ENCODE results near the gene ERI3.

Gene ERI3

GRCh38 chr1:44259090-44259489 is 96.0 kb downstream of the ERI3 start:
- DNase-seq (ENCODE audit: low read depth), result no peak
- no peak overlapping the region for H3K4me3 ChIP-seq (ENCODE audit: low read length)
- TF ChIP-seq, protein P1, sequence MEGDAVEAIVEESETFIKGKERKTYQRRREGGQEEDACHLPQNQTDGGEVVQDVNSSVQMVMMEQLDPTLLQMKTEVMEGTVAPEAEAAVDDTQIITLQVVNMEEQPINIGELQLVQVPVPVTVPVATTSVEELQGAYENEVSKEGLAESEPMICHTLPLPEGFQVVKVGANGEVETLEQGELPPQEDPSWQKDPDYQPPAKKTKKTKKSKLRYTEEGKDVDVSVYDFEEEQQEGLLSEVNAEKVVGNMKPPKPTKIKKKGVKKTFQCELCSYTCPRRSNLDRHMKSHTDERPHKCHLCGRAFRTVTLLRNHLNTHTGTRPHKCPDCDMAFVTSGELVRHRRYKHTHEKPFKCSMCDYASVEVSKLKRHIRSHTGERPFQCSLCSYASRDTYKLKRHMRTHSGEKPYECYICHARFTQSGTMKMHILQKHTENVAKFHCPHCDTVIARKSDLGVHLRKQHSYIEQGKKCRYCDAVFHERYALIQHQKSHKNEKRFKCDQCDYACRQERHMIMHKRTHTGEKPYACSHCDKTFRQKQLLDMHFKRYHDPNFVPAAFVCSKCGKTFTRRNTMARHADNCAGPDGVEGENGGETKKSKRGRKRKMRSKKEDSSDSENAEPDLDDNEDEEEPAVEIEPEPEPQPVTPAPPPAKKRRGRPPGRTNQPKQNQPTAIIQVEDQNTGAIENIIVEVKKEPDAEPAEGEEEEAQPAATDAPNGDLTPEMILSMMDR (IDR thresholded peaks at IDR 0.05; ENCODE audit: insufficient read depth, low read depth, low read length, missing control alignments), result no peak

GRCh38 chr1:44256762-44257554 is 98.1 kb downstream of the ERI3 start:
- no peak for DNase-seq (ENCODE audit: low read depth)
- no peak overlapping the region for H3K4me3 ChIP-seq (ENCODE audit: low read length)
- TF ChIP-seq, protein P1 (IDR thresholded peaks at IDR 0.05; ENCODE audit: insufficient read depth, low read depth, low read length, missing control alignments), result no peak

DNA sequence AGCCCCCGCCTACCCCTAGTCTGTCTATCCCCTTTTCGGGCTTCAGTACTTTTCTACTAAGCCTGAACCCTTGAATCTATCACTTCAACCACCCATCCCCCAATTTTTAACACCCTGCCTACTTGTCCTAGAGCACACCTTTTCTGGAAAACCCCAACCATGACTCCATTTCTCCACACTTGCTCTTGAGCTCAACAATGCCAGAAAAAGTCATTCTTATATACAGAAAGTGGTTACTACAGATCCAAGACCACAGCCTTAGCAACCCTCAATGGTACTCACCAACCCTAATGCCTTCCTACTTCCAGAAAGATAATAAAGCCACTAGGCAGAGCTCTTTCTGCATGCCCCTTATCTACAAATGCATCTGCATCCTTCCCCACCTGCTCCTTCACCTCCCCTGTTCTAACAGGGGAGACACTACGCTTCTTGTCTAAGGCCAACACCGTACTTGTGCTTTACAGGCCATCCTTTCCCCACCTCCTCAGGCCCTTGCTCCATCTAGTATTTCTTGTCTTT is 100.6 kb downstream of the ERI3 start:
- no peak overlapping the region for H3K4me3 ChIP-seq (ENCODE audit: low read length)
- DNase-seq (ENCODE audit: low read depth), result no peak
- TF ChIP-seq, protein P1 (IDR thresholded peaks at IDR 0.05; ENCODE audit: insufficient read depth, low read depth, low read length, missing control alignments), result no peak

DNA sequence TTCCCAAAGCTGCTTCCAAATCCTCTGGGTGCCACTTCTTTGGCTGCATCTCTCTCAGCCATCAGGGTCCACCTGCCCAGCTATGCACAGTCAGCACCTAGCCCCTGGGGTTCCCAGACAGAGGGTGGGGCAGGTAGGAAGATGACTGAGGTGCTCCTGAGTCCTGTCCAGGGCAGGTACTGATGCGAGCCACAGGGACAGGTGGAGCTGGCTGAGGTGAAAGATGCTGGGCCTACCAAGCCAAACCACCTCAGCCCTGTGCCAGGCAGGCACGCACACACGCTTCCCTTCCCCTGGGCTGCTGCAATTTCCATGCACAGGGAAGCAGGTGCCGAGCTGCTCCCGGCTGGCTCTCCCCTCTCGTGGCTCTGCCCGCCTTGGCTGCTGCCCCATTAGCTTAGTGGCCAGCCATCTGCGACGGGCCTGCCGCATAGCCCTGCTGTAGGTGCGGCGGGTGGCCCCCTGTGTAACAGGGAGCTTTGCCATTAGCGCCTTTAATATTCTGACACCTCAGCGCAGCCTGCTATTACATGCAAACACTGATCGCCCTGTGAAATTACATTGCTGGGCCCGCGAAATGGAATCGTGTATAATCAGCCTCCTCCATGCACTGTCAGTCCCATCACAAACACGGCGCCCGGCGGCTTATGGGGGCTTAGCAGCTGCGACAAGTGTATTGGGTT is 102.9 kb downstream of the ERI3 start:
- H3K4me3 ChIP-seq (ENCODE audit: low read length), result no peak overlapping the region
- no peak for DNase-seq (ENCODE audit: low read depth)
- TF ChIP-seq, protein P1 (IDR thresholded peaks at IDR 0.05; ENCODE audit: insufficient read depth, low read depth, low read length, missing control alignments), result no peak

DNA sequence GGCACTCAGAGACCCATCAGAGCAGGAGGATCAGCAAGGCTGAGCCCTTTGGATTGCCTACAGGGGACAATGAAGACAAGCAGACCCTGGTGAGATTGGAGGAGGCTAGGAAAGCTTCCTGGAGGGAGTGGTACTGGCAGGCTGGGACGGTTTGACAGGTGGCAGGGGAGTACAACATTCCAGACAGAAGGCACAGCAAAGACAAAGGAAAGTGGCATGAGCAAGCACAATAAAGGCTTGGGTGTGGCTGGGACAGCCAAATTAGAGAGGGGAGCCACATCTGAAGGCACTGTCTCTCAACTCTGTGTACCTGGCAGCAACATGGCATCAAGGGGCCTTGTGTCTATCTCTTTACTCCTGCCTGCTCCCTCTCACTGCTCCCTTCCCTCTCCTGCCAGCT is 103.6 kb downstream of the ERI3 start:
- H3K4me3 ChIP-seq (ENCODE audit: low read length), result no peak overlapping the region
- no peak for DNase-seq (ENCODE audit: low read depth)
- TF ChIP-seq, protein P1 (IDR thresholded peaks at IDR 0.05; ENCODE audit: insufficient read depth, low read depth, low read length, missing control alignments), result no peak

DNA sequence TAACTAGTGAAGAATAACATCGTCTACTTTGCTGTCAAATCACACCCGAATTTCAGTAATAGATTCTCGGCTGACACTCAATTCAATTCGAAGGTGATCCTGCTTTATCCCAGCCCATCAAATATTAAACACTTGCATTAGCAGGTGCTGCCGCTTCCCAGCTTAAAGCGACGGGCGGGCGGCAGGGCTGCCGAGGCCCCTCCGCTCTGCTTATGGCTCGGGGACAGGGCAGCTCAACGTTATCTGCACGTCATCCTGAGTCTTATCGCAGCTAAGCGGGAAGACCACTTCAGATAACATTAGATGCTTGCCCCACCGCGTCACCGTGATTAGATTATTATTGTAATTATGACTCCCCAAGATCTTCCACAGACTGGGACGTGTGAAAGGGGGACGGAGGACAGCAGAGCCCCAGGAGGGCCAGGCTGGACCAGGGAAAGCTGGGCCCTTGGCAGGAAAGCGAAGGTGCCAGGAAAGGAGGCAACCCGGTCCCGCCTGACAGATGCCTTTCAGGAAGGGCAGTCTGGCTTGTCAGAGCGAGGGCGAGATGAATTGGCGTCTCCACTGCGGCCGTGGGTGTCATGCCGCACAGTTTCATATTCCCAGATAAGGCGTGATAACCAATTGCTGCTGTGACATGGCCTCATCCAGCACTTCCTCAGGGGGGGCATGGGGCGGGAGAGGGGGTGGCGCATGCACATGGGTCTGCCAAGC is 104.8 kb downstream of the ERI3 start:
- no peak overlapping the region for H3K4me3 ChIP-seq (ENCODE audit: low read length)
- TF ChIP-seq, protein P1 (IDR thresholded peaks at IDR 0.05; ENCODE audit: insufficient read depth, low read depth, low read length, missing control alignments), result no peak

More for the DNA sequence above, 104.8 kb downstream of the ERI3 start:
- DNase-seq (ENCODE audit: low read depth), result no peak
